HG02759 (cell line): ENCODE data around the gene ACTR1B.
"Not testable (repeated sequence)": the region's sequence is repeated elsewhere in the genome, so short reads cannot be mapped to it uniquely, and the experiment has no call there.

Source experiments
- ATAC-seq: cut with Tn5 transposase; IDR thresholded peaks from one replicate; pipeline ENCODE4 v1.9.1; 2021; ENCODE audit warnings: mild to moderate bottlenecking, moderate library complexity; ENCODE audit not compliant: unreplicated experiment

ACTR1B gene

DNA sequence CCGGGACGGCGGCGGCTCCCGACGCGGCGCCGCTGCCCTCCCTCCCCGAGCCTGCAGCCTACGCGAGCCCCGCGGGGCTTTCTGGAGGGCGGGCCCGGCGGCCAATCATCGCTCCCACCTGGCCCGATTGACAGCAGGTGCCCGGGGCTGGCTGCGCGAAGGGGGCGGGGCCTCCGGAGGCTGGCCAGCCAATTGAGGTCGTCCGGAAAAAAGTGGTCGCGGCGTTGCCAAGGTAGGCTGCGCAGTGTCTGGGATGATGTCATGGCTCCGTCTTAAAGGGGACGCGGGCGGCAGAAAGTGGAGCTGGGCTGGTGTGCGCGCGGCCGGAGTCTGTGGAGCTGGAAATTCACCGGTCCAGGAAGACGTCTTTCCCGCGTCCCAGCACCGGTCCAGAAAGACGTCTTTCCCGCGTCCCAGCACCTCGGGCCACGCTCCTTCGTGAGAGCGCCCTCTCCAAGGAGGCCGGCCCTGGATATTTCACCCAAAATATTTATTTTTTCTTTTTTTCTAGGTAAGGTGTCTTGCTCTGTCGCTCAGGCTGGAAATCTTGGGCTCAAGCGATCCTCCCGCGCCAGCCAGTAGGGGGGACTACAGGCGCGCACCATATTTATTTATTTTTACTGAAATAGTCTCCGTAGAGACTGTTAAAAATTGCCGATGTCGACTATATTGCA, at the start of gene ACTR1B:
Gene ACTR1B (minus strand): TSS at position 83 of the 674 bp plus-strand sequence. CDS start 154 bp downstream, outside the sequence.
- ATAC-seq = peak; percentile 83

GRCh38 chr2:97712693-97713295, 49.0 kb upstream of the ACTR1B start:
- no peak for ATAC-seq

DNA sequence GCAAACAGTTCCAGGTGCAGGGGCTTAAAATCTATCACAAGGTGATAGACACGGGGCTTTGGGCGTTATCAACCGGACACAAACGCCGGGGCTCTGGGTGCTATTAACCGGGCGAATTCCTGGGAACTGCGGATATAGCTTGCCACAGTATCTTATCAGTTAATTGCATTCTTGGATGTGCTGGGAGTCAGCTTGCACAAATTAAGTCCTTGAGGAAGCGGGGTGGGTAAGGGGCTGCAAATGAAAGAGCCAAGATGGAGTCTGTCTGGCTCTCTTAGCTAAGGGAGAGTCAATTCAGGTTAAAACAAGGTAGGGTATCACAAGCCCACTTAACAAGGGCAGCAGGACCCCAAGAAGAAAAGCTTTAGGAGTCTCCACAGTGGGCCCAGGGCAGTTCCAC, 48.3 kb upstream of the ACTR1B start:
- ATAC-seq = not testable (repeated sequence)

DNA sequence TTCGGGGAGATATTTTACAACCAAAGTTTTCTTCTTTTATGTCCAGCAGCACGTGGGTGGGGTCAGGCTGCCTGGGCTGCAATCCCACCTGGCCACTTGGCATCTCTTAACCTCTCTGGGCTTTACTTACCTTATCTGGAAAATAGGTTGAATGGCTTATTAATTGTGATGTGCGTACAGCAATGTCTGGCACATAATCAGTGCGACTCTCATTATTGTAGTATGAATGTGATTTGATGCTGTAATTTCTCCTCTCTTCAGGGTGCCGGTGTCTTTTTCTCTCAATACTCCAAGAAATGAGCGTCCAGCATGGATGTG, 47.5 kb upstream of the ACTR1B start:
- ATAC-seq = no peak

DNA sequence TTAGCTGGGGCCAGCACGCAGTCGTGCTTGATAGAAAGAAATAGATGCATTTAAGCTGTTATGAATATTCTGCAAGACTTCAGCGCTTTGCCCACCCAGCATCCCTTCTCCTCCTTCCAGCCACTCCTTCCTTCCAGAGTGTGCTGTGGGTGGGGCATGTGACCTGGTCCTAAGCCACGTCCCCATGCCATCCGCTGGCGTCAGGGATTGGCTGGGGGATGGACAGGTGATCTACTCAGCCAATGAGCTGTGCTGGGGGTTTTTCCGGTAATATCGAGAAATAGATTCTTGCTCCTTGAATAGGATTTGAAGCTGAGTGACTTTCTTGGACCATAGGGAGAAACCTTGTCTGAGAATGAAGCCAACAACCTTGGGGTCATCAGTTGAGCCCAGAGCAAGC, 44.8 kb upstream of the ACTR1B start:
- ATAC-seq = no peak

DNA sequence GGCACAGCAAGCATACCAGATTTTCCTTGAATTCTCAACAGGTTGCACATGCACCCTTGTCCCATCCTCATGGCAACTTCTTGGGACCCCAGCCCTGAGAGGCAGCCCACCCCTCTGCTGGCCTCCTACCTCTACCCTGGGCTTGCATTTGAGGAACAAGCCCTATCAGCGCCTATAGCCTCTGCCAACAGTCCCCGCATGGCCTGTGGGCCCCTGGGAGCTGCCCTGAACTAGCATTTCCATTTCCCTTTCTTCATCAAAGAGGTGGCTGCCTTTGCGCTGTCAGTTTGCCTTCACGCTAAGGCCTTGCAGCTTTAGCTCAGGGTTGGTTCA, 44.2 kb upstream of the ACTR1B start:
- no peak for ATAC-seq

DNA sequence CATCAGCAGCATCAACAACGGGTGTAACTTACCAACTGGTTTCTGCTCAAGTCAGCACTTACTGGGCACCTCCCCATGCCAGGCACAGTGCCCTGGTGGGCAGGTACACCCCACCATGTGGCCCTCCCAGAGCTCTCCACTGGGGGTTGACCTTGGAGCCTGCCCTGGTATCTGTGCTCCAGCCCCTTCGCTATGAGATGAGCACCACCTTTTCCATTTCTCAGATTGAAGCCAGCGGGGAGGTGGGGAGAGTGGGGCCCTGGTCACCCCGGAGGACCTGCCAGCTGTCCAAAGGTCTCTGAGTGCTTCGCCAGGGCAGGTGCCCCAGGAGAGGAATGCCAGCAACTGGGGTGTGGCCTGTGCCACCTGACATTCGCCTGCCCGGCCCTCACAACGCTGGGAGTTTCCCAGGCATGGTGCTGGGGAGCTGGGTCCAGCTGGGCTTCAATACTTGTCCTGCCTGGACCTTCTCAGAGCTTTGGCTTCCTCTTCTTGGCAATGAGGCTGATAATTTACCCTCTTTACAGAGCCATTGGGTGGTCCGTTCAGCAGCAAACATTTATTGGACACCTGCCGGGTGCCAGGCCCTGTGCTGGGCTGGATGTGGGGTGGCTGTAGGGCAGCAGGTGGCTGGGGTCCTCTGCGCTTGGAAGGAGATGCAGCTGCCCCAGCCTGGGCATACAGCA, 43.7 kb upstream of the ACTR1B start:
- ATAC-seq = no peak

- ATAC-seq = no peak
Measured at GRCh38 chr2:97706708-97707345, 43.0 kb upstream of the ACTR1B start.

- no peak for ATAC-seq
Measured at GRCh38 chr2:97706112-97706511, 42.3 kb upstream of the ACTR1B start.

- ATAC-seq = no peak
Measured at GRCh38 chr2:97704989-97705388, 41.1 kb upstream of the ACTR1B start.

GRCh38 chr2:97703741-97704140, 39.9 kb upstream of the ACTR1B start:
- no peak for ATAC-seq

GRCh38 chr2:97702731-97703470, 39.1 kb upstream of the ACTR1B start:
- ATAC-seq = no peak

- ATAC-seq = no peak
Measured at GRCh38 chr2:97701851-97702465, 38.1 kb upstream of the ACTR1B start.

DNA sequence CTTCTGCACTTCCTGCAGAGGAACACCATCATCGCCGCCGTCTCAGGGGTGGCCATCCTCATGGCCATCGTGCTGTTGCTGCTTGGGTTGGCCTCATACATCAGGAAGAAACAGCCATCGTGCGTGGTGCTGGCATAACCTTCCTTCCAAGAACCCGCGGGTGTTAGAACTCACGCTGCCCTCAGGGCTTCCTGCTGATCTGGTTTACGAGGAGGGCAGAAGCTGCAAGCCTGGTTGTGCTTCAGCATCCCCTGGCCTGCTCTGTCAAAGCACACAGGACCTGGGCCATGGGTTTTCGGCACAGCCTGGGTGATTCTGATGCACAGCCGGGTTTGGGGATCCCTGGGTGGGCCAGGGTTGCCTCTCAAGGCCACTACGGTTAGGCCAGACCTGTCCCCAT, 37.3 kb upstream of the ACTR1B start:
- no peak for ATAC-seq

DNA sequence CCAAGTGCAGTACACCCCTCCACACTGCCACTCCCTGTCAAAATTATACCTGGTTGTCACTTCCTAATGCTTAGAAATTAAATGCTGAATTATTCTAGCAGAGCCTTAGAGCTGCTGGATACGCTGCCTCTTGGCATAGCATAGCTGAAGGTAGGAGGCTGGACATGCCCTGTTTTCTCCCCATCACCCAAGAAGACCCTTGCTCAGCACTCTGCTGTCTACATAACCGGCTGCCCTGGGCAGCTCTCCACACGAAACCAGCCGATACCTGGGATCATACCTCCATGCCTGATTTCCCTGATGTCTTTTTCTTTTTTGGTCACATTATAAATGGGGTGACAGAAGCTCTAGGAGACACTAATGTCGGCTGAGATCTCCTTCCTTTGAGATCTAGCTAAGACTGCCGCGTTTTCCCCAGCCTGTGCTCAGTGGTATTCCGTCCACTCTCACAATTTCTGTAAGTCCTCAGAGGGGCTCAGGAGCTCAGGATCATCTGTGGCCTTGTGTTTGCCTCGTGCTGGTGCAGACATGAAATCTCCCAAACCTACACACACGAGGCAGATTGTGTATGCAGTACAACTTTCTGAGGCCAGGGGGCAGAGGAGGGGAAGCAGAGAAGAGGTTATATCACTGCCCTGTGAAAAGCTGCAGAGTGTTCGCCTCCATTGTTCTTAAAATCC, 36.1 kb upstream of the ACTR1B start:
- ATAC-seq = no peak

DNA sequence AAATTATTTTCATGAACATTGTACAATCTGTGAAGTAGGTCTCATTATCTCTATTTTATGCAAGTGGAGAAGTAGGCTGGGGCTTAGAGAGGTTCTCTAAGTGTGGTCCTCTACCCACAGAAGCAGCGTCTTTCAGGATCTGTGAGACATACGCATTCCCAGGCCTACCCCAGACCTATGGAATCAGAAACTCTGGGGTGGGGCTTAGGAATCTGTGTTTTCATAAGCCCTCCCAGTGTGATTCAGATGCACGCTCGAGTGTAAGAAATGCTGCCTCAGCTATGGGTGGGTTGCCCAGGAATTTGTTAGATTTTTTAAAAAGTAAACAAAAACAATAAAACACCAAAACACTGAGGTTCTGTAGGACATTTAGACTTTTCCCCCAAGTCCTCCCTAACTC, 34.7 kb upstream of the ACTR1B start:
- no peak for ATAC-seq

- ATAC-seq = peak; percentile 76
Measured at GRCh38 chr2:97697252-97698235, 33.7 kb upstream of the ACTR1B start.

GRCh38 chr2:97695744-97696143, 31.9 kb upstream of the ACTR1B start:
- ATAC-seq = no peak

DNA sequence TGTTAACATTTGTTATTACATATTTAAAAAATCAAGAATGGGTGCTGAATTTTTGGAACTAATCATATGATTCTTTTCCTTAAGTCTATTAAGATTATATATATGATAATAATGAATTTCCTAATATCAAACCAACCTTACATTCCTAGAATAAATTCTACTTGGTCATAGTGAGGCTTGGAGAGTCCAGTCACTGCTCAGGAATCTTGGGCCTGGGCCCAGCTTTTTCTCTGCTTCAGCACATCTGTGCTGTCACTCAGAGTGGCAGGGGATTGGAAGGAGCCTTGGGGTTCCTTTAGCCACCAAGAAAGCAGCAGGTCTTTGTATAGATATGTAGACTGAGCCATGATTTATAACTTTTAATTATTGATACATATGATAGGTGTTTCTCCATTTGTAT, 29.6 kb upstream of the ACTR1B start:
- ATAC-seq = no peak
